Esophagus squamous epithelium (tissue), 4 donors: ENCODE measurements around the gene CCL17.
"Not testable (repeated sequence)": the region's sequence is repeated elsewhere in the genome, so short reads cannot be mapped to it uniquely, and the experiment has no call there.

Experiments used
- CTCF ChIP-seq, 6 experiments: fragments of 450-650 bp in 4 of 6; fragments of 200-600 bp in 2 of 6; sonication (generic) in 2 of 6; IDR thresholded peaks; one replicate each; pipeline ENCODE4 v1.5.1; 2016 to 2019; ENCODE audit warnings: antibody characterized with exemption in 6 of 6, mild to moderate bottlenecking in 4 of 6, moderate library complexity in 4 of 6
- POLR2A ChIP-seq, 4 donors: fragments of 450-650 bp; IDR thresholded peaks; one replicate each; pipeline ENCODE4 v1.6.1; 2017; ENCODE audit warnings: antibody characterized with exemption in 4 of 4, mild to moderate bottlenecking in 4 of 4, moderate library complexity in 3 of 4

DNA sequence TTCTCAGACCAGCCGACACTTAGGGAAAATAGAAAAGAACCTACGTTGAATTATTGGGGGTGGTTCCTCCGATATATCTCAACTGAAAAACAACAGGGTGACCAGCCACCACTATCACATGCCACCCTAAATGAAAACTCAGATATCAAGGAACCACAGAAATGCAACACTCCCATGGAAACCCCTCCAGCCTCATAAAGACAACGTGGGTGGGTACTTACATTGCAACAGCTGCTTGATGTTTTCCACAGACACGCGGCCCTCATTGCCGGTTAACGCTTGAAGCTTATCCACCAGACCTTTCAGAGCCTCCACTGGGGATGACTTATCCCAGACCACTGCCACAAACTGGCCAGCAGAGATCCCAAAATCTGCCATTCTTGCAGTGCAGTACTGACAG lies 36.0 kb downstream of the CCL17 start:
- TF ChIP-seq CTCF, POLR2A (IDR thresholded peaks at IDR 0.05): not testable (repeated sequence)
